ENCODE results near the gene ERCC6. TPM values are rescaled to one million over a fixed set of nuclear protein-coding genes. Genes with fewer than 3 reads are reported as not detected.

Gene ERCC6
- total RNA-seq, 4 donors from 2014 or later = 11.6 to 21.0 (median 17.5) TPM

DNA sequence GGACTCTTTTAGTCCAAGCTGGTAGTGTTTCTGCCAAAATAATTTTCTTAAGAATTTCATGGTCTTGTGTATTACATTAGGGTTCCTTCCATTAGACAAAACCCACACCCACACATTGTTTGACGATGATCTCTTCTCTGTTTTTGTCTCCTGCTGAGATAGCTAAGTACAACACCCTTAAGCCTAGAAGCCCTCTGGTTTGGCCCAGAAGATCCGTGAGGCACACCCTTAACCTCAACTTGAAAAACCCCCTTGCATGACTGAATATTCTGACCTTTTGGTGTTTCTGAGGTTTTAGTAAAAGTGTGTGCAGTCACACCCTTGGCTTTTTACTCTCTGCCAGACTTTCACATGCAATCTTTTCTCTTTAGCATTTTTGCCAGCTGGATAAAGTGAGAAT lies 29.3 kb upstream of the ERCC6 start:
- 56 to 64% methylated on average over 2 of the region's 2 CpGs for WGBS, 2 donors

DNA sequence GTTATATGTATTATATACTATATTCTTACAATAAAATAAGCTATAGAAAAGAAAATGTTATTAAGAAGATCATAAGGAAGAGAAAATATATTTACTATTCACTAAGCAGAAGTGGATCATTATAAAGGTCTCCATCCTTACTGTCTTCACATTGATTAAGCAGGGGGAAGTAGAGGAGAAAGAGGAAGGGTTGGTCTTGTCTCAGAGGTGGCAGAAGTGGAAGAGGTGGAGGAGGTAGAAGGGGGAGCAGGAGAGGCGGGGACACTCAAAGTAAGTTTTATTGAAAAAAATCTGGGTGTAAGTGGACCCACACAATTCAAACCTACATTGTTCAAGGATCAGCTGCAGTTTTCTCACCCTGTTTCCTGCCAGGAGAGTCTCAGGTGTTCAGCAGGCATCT lies 28.9 kb upstream of the ERCC6 start:
- Histone ChIP-seq H3K4me3 (no peak overlapping the region), H3K36me3 (no peaks in the 10 kb centered on the region), H3K27ac (peak overlapping the region in 1 of 4 donors; percentile 43), H3K4me1 (no peaks in the 10 kb centered on the region), H3K27me3 (no peaks in the 10 kb centered on the region), H3K9me3 (peaks cover 0 to 8% (median 0%) of the 10 kb centered on the region in 4 donors)
- TF ChIP-seq POLR2A (IDR thresholded peaks at IDR 0.05) (no peak), EP300 (IDR thresholded peaks at IDR 0.05) (no peak)
- TF ChIP-seq, protein P1, sequence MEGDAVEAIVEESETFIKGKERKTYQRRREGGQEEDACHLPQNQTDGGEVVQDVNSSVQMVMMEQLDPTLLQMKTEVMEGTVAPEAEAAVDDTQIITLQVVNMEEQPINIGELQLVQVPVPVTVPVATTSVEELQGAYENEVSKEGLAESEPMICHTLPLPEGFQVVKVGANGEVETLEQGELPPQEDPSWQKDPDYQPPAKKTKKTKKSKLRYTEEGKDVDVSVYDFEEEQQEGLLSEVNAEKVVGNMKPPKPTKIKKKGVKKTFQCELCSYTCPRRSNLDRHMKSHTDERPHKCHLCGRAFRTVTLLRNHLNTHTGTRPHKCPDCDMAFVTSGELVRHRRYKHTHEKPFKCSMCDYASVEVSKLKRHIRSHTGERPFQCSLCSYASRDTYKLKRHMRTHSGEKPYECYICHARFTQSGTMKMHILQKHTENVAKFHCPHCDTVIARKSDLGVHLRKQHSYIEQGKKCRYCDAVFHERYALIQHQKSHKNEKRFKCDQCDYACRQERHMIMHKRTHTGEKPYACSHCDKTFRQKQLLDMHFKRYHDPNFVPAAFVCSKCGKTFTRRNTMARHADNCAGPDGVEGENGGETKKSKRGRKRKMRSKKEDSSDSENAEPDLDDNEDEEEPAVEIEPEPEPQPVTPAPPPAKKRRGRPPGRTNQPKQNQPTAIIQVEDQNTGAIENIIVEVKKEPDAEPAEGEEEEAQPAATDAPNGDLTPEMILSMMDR (IDR thresholded peaks at IDR 0.05) = no peak
- DNase-seq (ENCODE audit: low spot score in 2 of 2) = no peak
- WGBS, 2 donors = 84 to 85% methylated on average over 1 of the region's 1 CpG

More for the DNA sequence above, 29.3 kb upstream of the ERCC6 start:
- H3K4me1 ChIP-seq = no peaks in the 10 kb centered on the region
- peaks cover 0 to 8% (median 0%) of the 10 kb centered on the region in 4 donors for H3K9me3 ChIP-seq
- peak overlapping the region in 2 of 4 donors; percentile 49 to 51 for H3K27ac ChIP-seq
- no peaks in the 10 kb centered on the region for H3K27me3 ChIP-seq
- TF ChIP-seq, protein P1 (IDR thresholded peaks at IDR 0.05) = no peak
- TF ChIP-seq POLR2A (IDR thresholded peaks at IDR 0.05) = no peak
- TF ChIP-seq EP300 (IDR thresholded peaks at IDR 0.05) = no peak
- no peaks in the 10 kb centered on the region for H3K36me3 ChIP-seq
- H3K4me3 ChIP-seq = no peak overlapping the region
- no peak for DNase-seq (ENCODE audit: low spot score in 2 of 2)

DNA sequence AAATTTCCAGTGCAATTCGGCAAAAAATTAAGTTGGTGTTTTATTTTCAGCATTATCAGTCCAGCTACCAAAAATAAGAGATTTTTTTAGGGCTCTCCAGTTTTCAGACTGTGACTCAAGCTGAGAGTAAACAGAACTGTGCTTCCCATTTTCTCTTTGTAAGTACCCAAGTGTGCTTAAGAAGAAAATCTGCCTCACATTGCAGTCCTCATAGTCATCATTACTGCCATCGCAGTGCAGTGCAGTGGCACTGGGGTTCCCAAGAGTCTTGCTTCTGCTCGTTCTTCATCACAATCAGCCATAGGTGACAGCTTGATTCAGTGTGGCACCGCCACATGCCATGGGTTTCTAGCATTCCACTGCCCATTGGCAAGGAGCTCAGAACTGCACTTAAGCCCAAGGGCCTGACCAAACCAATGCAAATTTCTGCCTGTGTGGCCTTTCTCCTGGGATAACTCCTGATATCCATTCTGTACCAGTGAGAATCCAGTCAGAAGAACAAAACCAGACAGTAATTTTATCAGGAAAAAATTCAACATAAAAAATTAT lies 25.6 kb upstream of the ERCC6 start:
- 88 to 89% methylated on average over 4 of the region's 4 CpGs for WGBS, 2 donors
- no peak overlapping the region for H3K4me3 ChIP-seq
- H3K27me3 ChIP-seq = no peaks in the 10 kb centered on the region
- H3K27ac ChIP-seq = no peak overlapping the region
- H3K4me1 ChIP-seq = no peaks in the 10 kb centered on the region
- no peak for TF ChIP-seq POLR2A (IDR thresholded peaks at IDR 0.05)
- no peak for TF ChIP-seq EP300 (IDR thresholded peaks at IDR 0.05)
- H3K36me3 ChIP-seq = no peaks in the 10 kb centered on the region
- DNase-seq (ENCODE audit: low spot score in 2 of 2) = no peak
- peaks cover 0 to 4% (median 0%) of the 10 kb centered on the region in 4 donors for H3K9me3 ChIP-seq

DNA sequence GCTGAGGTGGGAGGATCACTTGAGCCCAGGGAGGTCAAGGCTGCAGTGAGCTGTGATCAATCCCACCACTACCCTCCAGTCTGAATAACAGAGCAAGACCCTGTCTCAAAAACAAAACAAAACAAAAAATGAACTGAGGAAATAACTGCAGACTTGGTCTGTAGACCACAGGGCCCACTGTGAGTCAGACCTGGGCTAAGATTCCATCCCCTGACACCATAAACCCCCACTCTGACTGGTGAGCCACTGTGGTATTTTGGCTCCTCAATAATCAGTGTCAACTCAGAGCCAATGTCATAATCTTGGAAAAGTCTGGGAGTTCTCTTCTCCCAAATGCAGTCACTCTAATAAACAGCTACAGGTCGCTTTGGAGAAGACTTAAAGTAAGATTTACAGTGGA lies 24.0 kb upstream of the ERCC6 start:
- no peak for TF ChIP-seq EP300 (IDR thresholded peaks at IDR 0.05)
- TF ChIP-seq, protein P1 (IDR thresholded peaks at IDR 0.05) = no peak
- TF ChIP-seq POLR2A (IDR thresholded peaks at IDR 0.05) = no peak

DNA sequence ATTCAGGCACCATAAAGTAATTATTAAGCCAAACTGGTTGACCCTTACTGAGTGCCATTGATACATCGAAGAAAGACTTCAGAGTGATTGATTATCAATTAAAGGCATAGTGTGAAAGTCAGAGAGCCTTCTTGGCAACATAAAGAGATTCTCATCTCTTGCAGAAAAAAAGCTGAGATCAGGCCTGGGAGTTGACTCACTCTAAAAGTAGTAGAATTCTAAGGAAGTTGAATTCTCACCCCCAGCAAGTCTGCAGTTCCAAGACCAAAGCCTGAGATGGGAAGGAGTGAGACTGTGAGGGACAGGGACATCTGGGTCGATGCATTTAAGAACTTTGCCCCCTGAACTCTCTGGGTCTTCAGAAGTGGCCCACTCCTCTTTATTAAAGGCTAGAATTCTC lies 21.6 kb upstream of the ERCC6 start:
- DNase-seq (ENCODE audit: low spot score in 2 of 2) = no peak
- H3K4me1 ChIP-seq = no peaks in the 10 kb centered on the region
- H3K27ac ChIP-seq = no peak overlapping the region
- no peaks in the 10 kb centered on the region for H3K27me3 ChIP-seq
- no peaks in the 10 kb centered on the region for H3K36me3 ChIP-seq
- H3K9me3 ChIP-seq = peaks cover 0 to 8% (median 0%) of the 10 kb centered on the region in 4 donors
- TF ChIP-seq EP300 (IDR thresholded peaks at IDR 0.05) (no peak), POLR2A (IDR thresholded peaks at IDR 0.05) (no peak)
- TF ChIP-seq, protein P1 (IDR thresholded peaks at IDR 0.05) = no peak
- 42 to 54% methylated on average over 2 of the region's 2 CpGs for WGBS, 2 donors
- no peak overlapping the region for H3K4me3 ChIP-seq

More for the DNA sequence above, 24.0 kb upstream of the ERCC6 start:
- WGBS, 2 donors = 73 to 96% methylated on average over 1 of the region's 1 CpG
- Histone ChIP-seq H3K27me3 (no peaks in the 10 kb centered on the region), H3K36me3 (no peaks in the 10 kb centered on the region), H3K4me3 (no peak overlapping the region), H3K4me1 (no peaks in the 10 kb centered on the region), H3K27ac (no peak overlapping the region), H3K9me3 (no peaks in the 10 kb centered on the region)
- DNase-seq (ENCODE audit: low spot score in 2 of 2) = no peak

Measured in tibial nerve (tissue), 4 donors.